Cardiac septum (tissue), 1 donor: ENCODE results near the gene EPB41L3. TPM values are rescaled to one million over a fixed set of nuclear protein-coding genes. Genes with fewer than 3 reads are reported as not detected.

Experiments used
- DNase-seq: peaks from one replicate; pipeline ENCODE4 v3.0.0-alpha.2; 2020; ENCODE audit warnings: low spot score
- intact Hi-C: fragments of 100-400 bp; cut with DNase I; formaldehyde crosslinking; loops from one replicate; pipeline ENCODE4 v1.14.0; 2022
- total RNA-seq: library from RNA; stranded (reverse); fragmentation: NEBNext Ultra II Directional; extraction: Animal tissue kit (Norgen Biotek cat#: 25700); gene quantifications from one replicate; pipeline ENCODE4 v1.2.1, GENCODE V29; 2021
- donor health status: DM: no; HTN: no; CAD: no.

EPB41L3 gene
- total RNA-seq, 1 donor from 2014 or later: 14.0 TPM

- intact Hi-C loops: no loop called here
- no peak for DNase-seq
These were observed 173.5 kb downstream of the EPB41L3 start for GRCh38 chr18:5370332-5370731.

GRCh38 chr18:5369513-5369912 is 174.3 kb downstream of the EPB41L3 start:
- no peak for DNase-seq
- intact Hi-C loops: no loop called here

GRCh38 chr18:5365443-5365842 is 178.4 kb downstream of the EPB41L3 start:
- intact Hi-C loops: no loop called here
- DNase-seq: no peak

GRCh38 chr18:5350636-5351035 is 193.2 kb downstream of the EPB41L3 start:
- intact Hi-C loops: no loop called here
- DNase-seq: no peak

Other genes starting within 250 kb of the EPB41L3 start
- gene ZBTB14, start 248.3 kb downstream of the EPB41L3 start, total RNA-seq: 8.1 TPM